ENCODE data around the gene GPC2.
A peak's percentile ranks its signal among the peaks of the same experiment; 100 is the strongest.
"Not testable (repeated sequence)": the region's sequence is repeated elsewhere in the genome, so short reads cannot be mapped to it uniquely, and the experiment has no call there.

Gene GPC2, protein sequence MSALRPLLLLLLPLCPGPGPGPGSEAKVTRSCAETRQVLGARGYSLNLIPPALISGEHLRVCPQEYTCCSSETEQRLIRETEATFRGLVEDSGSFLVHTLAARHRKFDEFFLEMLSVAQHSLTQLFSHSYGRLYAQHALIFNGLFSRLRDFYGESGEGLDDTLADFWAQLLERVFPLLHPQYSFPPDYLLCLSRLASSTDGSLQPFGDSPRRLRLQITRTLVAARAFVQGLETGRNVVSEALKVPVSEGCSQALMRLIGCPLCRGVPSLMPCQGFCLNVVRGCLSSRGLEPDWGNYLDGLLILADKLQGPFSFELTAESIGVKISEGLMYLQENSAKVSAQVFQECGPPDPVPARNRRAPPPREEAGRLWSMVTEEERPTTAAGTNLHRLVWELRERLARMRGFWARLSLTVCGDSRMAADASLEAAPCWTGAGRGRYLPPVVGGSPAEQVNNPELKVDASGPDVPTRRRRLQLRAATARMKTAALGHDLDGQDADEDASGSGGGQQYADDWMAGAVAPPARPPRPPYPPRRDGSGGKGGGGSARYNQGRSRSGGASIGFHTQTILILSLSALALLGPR

DNA sequence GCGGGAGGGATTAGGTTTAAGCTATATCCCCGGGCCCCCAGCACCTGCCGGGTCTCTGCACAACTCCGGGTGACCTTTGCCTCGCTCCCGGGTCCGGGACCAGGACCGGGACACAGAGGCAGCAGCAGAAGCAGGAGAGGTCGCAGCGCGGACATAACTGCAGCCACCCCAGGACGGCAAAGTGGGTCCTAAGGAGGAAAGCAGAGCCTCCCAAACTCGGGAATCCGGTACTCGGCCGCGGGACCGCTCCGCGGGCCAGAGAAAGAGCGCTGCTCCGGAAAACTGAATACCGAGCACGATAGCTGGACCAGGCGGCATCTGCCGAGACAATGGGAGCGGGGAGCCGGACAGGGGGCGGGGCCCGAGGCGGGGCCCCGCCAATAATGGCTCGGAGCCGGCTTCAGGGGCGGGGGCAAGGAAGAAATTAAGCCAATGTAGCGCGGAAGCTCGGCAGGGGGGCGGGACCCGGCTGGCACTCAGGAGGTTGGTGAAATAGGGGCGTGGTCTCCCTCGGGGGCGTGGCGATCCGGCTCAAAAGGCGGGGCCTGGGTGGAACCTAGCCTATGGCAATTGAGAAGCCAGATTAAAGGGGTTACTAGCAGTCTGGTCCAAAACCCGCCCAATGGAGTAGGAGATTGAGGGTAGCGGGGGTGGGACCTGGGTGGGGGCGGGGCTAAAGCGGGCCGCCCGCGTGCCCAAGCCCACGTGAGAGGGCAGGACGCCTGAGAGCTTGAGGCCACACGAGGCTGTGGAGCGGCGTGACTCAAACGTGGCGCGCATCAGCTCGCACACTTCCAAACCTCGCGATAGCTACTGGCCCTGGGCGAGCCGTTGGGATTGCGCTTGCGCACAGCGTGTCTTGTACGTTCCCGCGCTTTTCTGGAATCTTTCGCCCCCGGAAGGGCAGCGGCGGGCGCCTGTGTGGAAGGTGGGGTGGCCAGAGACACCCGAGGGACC is at the start of gene GPC2, which contains the start of gene STAG3:
GPC2 (minus strand) TSS at position 337 of the 957 bp plus-strand sequence; CDS start at position 155, 182 bp downstream.
STAG3 (plus strand) TSS at position 874 of the 957 bp plus-strand sequence. CDS start 2,639 bp downstream, outside the sequence.
- Histone ChIP-seq H3K9me3 (ENCODE audit: control insufficient read depth, insufficient read depth, low read length) (peaks cover 4% of the 10 kb centered on the region; the same call in 1 of the 2 replicates), H3K9ac (ENCODE audit: low read depth, low read length) (peak within 1 kb of the TSS; percentile 93), H3K36me3 (ENCODE audit: insufficient read depth, low read length) (no peaks in the 10 kb centered on the region), H3K4me1 (ENCODE audit: insufficient read depth, low read length) (0 out of 2 replicates have a peak, but pooled peaks cover 3% of the 10 kb centered on the region)

DNA sequence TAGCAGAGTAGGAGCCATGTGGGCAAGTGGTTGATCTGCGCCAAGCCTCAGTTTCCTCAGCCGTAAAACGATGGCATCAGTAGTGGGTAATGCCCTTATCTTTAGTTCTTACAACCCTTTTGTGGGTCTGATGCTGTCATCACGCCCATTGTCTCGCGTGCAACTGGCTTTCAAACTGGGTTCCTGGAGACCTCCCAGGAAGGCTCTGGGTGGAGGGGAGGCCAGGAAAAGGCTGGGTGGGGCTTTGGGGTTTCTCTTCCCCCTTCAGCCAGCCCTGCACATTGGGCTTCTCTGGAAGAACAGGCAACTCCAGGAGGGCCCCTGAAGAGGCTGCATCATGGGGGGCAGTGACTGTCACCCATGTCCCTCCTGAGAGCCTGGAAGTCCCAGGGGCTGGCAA is 47.7 kb upstream of the GPC2 start:
- not testable (repeated sequence) for H3K36me3 ChIP-seq (ENCODE audit: insufficient read depth, low read length); H3K9ac ChIP-seq (ENCODE audit: low read depth, low read length); H3K9me3 ChIP-seq (ENCODE audit: control insufficient read depth, insufficient read depth, low read length); H3K4me1 ChIP-seq (ENCODE audit: insufficient read depth, low read length)

DNA sequence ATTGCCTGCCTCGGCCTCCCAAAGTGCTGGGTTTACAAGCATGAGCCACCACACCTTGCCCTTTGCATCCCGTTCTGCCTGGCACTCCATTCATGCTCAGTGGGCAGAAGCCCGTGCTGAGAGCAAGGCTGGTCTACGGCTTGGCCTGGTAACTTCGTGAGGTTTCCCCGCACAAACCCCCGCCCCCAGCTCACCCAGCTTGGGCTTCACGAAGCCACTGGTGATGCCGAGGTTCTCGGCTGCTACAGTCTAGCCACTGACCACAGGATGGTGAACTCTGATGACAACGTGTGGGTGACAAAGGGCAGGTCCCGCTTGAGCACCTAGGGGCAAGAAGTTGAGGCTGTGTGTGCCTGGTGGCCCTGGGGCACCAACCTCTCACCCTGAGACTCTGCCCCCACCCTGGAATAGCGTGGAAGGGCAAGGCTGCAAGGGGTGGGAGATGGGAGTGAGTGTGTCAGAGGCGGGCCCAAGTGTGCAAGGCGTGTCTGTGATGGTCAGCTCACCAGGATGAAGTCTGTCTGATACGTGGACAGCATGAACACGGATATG is 46.3 kb upstream of the GPC2 start:
- not testable (repeated sequence) for H3K9ac ChIP-seq (ENCODE audit: low read depth, low read length); H3K36me3 ChIP-seq (ENCODE audit: insufficient read depth, low read length); H3K9me3 ChIP-seq (ENCODE audit: control insufficient read depth, insufficient read depth, low read length); H3K4me1 ChIP-seq (ENCODE audit: insufficient read depth, low read length)

DNA sequence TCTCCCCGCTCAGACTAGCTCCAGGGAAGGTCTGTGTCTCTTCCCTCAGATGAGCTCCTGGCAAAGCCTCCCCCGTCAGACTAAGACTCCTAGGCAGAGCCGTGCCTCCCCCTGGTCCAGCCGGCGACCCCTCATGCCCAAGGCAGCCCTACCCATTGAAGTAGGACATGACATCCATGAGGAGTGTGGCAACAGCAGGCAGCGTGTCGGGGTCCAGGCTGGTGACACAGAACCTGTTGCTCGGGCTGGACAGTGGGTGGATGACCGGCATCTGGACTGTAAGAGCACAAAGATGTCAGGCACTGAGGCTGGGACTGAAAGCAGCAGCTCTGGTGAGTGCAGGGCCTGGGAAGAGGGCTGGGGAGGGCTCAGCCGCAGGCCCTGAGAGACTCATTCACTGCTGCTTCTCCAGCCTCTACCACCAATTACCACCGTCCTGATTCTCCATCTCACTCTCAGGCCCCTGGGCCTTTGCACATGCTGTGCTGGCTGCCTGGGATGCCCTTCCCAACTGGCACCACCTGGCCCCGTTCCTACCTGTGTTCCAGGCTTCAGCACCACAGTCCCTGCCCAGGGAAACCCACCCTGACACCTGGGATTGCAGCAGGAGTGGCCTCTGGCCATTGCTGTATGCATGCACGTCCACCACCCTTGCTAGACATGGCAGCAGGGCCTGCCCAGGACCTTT is 45.4 kb upstream of the GPC2 start:
- H3K9ac ChIP-seq (ENCODE audit: low read depth, low read length), result no peak overlapping the region

DNA sequence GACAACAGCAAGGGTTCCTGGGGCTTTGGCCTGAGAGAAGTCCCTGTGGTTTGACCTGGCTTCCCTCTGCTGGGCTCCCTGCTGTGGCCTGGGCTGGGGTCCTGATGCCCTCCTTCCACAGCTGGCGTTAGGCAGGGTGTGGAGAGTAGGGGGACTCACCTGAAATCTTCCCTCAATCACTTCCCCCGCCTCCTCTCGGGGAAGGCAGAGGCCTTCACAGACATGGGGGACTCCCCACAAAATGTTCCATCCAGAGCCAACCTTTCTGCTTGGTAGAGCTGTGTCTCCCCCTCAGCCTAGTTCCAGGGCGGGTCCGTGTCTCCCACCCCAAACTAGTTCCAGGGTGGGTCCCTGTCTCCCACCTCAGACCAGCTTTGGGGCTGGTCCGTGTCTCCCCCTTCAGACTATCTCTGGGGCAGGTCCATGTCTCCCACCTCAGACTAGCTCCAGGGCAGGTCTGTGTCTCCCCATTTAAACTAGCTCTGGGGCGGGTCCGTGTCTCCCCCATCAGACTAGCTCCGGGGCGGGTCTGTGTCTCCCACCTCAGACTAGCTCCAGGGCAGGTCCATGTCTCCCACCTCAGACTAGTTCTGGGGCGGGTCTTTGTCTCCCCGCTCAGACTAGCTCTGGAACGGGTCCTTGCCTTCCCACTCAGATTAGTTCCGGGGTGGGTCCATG is 44.7 kb upstream of the GPC2 start:
- H3K9ac ChIP-seq (ENCODE audit: low read depth, low read length), result no peak overlapping the region
- no peaks in the 10 kb centered on the region for H3K36me3 ChIP-seq (ENCODE audit: insufficient read depth, low read length)

More for the DNA sequence above, 45.4 kb upstream of the GPC2 start:
- Histone ChIP-seq H3K36me3 (ENCODE audit: insufficient read depth, low read length) (no peaks in the 10 kb centered on the region), H3K4me1 (ENCODE audit: insufficient read depth, low read length) (no peaks in the 10 kb centered on the region), H3K9me3 (ENCODE audit: control insufficient read depth, insufficient read depth, low read length) (no peaks in the 10 kb centered on the region)

DNA sequence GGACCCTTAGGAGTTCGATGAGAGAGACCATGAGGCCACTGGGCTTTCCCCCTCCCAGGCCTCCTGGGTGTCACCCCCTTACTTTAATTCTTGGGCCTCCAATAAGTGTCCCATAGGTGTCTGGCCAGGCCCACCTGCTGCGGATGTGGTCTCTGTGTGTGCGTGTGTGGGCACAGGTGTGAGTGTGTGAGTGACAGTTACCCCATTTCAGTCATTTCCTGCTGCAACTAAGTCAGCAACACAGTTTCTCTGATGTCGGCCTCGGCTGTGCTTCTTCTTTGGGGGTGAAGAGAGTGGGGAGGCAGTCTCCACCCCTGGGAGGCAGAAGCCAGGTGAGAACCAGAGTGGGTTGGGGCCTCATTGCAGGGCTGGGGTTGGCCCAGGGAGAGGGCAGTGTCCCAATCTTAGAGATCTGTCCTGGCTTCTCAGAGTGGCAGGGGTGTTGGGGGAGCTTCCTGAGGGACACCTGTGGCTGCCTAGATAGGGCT is 44.1 kb upstream of the GPC2 start:
- no peaks in the 10 kb centered on the region for H3K9me3 ChIP-seq (ENCODE audit: control insufficient read depth, insufficient read depth, low read length)
- H3K9ac ChIP-seq (ENCODE audit: low read depth, low read length), result no peak overlapping the region
- no peaks in the 10 kb centered on the region for H3K36me3 ChIP-seq (ENCODE audit: insufficient read depth, low read length)
- H3K4me1 ChIP-seq (ENCODE audit: insufficient read depth, low read length), result no peaks in the 10 kb centered on the region

More for the DNA sequence above, 44.7 kb upstream of the GPC2 start:
- Histone ChIP-seq H3K4me1 (ENCODE audit: insufficient read depth, low read length) (no peaks in the 10 kb centered on the region), H3K9me3 (ENCODE audit: control insufficient read depth, insufficient read depth, low read length) (no peaks in the 10 kb centered on the region)

DNA sequence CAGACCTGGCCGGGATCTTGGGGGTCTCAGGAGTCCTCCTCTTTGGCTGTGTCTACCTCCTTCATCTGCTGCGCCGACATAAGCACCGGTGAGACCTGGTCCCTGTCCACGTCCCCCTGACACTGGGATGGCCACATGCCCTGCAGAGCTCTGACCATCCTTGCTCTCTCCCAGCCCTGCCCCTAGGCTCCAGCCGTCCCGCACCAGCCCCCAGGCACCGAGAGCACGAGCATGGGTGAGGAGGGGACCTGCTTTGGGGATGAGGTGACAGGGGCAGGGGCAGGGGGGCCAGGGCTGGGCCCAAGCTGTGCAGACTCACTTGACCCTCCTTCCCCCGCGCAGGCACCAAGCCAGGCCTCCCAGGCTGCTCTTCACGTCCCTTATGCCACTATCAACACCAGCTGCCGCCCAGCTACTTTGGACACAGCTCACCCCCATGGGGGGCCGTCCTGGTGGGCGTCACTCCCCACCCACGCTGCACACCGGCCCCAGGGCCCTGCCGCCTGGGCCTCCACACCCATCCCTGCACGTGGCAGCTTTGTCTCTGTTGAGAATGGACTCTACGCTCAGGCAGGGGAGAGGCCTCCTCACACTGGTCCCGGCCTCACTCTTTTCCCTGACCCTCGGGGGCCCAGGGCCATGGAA is 43.5 kb upstream of the GPC2 start:
- no peaks in the 10 kb centered on the region for H3K4me1 ChIP-seq (ENCODE audit: insufficient read depth, low read length)
- no peak overlapping the region for H3K9ac ChIP-seq (ENCODE audit: low read depth, low read length)
- H3K9me3 ChIP-seq (ENCODE audit: control insufficient read depth, insufficient read depth, low read length), result no peaks in the 10 kb centered on the region
- H3K36me3 ChIP-seq (ENCODE audit: insufficient read depth, low read length), result no peaks in the 10 kb centered on the region

DNA sequence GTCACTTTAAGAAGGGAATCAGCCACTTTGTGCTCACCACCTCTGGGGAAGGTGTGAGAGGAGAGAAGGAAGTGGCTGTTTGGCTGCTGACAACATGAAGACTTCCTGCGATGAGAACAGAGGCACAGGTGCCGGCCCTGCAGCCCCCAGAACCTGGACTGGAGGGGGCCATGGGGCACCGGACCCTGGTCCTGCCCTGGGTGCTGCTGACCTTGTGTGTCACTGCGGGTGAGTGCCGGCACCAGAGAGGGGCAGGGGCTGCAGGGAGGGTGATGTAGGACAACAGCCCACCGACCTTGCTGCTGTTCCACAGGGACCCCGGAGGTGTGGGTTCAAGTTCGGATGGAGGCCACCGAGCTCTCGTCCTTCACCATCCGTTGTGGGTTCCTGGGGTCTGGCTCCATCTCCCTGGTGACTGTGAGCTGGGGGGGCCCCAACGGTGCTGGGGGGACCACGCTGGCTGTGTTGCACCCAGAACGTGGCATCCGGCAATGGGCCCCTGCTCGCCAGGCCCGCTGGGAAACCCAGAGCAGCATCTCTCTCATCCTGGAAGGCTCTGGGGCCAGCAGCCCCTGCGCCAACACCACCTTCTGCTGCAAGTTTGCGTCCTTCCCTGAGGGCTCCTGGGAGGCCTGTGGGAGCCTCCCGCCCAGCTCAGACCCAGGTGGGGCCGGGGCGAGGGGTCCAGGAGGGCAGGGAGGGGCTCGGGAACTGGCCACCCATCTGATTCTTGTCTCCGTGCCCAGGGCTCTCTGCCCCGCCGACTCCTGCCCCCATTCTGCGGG is 42.8 kb upstream of the GPC2 start, which contains the start of gene PVRIG:
PVRIG (plus strand) TSS at position 149 of the 785 bp plus-strand sequence; CDS start at position 171, 22 bp downstream.
- H3K9me3 ChIP-seq (ENCODE audit: control insufficient read depth, insufficient read depth, low read length); H3K36me3 ChIP-seq (ENCODE audit: insufficient read depth, low read length); H3K9ac ChIP-seq (ENCODE audit: low read depth, low read length); H3K4me1 ChIP-seq (ENCODE audit: insufficient read depth, low read length): not testable (repeated sequence)

DNA sequence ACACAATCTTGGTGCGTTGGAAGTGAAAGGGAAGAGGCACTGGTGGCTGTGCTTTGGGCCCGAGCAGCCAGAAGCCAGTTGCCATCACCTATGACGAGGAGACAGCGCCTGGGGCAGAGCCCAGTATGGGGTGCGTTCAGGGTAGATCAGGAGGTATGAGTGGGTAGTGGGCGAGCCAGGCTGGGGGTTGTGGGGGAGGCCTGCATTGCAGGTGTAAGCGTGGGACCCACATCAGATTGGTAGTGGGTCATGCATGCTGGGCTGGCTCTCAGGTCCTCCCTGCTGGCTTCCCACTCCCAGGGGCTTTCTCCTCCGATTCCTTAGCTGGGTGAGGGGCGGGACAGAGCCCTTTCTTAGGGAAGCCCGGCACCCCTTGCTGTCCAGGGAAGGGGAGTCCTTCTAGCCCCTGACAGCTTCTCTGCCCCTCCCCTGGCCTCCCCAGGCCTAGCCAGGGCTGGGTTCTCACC is 42.1 kb upstream of the GPC2 start:
- H3K9ac ChIP-seq (ENCODE audit: low read depth, low read length), result no peak overlapping the region
- H3K36me3 ChIP-seq (ENCODE audit: insufficient read depth, low read length), result no peaks in the 10 kb centered on the region
- H3K4me1 ChIP-seq (ENCODE audit: insufficient read depth, low read length), result no peaks in the 10 kb centered on the region; the same call in 1 of the 2 replicates
- no peaks in the 10 kb centered on the region for H3K9me3 ChIP-seq (ENCODE audit: control insufficient read depth, insufficient read depth, low read length)

DNA sequence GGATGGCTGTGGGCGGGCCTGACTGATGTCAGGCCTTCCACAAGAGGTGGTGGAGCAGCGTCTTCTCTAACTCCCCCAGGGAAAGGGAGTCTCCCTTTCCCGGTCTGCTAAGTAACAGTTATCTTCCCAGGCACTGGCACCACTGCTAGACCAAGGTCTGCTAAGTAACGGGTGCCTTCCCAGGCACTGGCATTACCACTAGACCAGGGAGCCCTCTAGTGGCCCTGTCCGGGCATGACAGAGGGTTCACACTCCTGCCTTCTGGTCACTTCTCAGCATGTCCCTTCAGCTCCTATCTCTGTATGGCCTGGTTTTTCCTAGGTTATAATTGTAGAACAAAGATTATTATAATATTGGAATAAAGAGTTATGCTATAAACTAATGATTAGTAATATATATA is 40.8 kb upstream of the GPC2 start:
- not testable (repeated sequence) for H3K4me1 ChIP-seq (ENCODE audit: insufficient read depth, low read length); H3K36me3 ChIP-seq (ENCODE audit: insufficient read depth, low read length); H3K9me3 ChIP-seq (ENCODE audit: control insufficient read depth, insufficient read depth, low read length); H3K9ac ChIP-seq (ENCODE audit: low read depth, low read length)

DNA sequence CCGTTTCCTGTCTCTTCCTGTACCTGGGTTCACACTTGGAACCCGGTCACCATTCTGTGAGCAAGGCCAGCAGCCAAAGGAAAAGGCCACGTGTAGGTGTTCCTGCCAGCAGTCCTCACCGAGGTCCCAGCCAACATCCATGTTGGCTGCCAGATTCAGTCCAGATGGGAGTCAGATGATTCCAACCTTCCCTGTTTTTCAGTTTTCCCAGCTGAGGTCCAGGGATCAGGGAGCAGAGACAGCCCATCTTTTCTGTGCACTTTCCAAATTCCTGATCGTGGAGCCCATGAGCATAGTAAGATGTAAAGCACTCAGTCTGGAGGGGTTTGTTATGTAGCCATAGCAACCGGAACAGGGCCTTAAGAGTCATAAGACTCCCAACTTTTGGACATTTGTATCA is 38.7 kb upstream of the GPC2 start:
- Histone ChIP-seq H3K9me3 (ENCODE audit: control insufficient read depth, insufficient read depth, low read length) (no peaks in the 10 kb centered on the region), H3K4me1 (ENCODE audit: insufficient read depth, low read length) (no peaks in the 10 kb centered on the region; the same call in 1 of the 2 replicates), H3K9ac (ENCODE audit: low read depth, low read length) (no peak overlapping the region), H3K36me3 (ENCODE audit: insufficient read depth, low read length) (no peaks in the 10 kb centered on the region)

DNA sequence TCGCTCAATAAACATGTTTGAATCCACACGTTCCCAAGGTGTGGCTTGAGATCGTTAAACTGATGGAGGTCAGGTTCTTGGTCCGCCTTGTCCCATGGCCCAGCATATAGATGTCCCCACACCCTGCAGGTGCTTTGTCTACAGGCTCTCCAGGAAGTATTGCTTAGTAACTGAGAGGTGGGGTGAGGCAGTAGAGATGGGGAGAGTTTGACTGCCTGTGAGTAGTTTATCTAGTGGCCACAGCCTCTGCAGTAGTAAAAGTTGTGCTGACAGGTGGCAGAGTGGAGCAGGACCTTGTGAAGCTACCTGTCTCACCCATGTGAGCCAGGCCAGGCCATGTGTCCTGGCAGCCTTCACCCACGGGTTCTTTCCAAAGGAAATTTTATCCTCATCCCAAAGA is 37.2 kb upstream of the GPC2 start:
- not testable (repeated sequence) for H3K9me3 ChIP-seq (ENCODE audit: control insufficient read depth, insufficient read depth, low read length); H3K36me3 ChIP-seq (ENCODE audit: insufficient read depth, low read length); H3K9ac ChIP-seq (ENCODE audit: low read depth, low read length); H3K4me1 ChIP-seq (ENCODE audit: insufficient read depth, low read length)
